GM23338 (cell line): Measurements from ENCODE around the gene ANXA3. TPM values are rescaled to one million over a fixed set of nuclear protein-coding genes. Genes with fewer than 3 reads are reported as not detected.

Experiments used
- ATAC-seq: fragments of 200-7000 bp; cut with Tn5 transposase; 3 replicates; pipeline ENCODE4 v1.9.1; 2020
- DNase-seq: peaks from one replicate; pipeline ENCODE4 v3.0.0-alpha.2; 2015; ENCODE audit warnings: low spot score
- H2AFZ ChIP-seq: fragments of 200-600 bp; sonication (generic); 2 replicates; pipeline ENCODE4 v1.8.0; 2016; ENCODE audit warnings: antibody characterized with exemption, mild to moderate bottlenecking, moderate library complexity
- H3F3A ChIP-seq: fragments of 200-600 bp; sonication (generic); replicated peaks from 2 replicates; pipeline ENCODE4 v1.8.0; 2017; ENCODE audit warnings: antibody characterized with exemption, mixed run types, low read depth
- H3K27ac ChIP-seq: fragments of 200-600 bp; sonication (generic); 2 replicates; pipeline ENCODE4 v1.6.1; 2016; ENCODE audit warnings: low read depth
- H3K27me3 ChIP-seq: fragments of 200-600 bp; sonication (generic); 2 replicates; pipeline ENCODE4 v1.8.0; 2016; ENCODE audit warnings: mild to moderate bottlenecking, mixed run types, moderate library complexity; ENCODE audit not compliant: insufficient read depth
- H3K36me3 ChIP-seq: fragments of 200-600 bp; sonication (generic); 2 replicates; pipeline ENCODE4 v1.8.0; 2016; ENCODE audit warnings: mild to moderate bottlenecking; ENCODE audit not compliant: insufficient read depth
- H3K4me1 ChIP-seq: fragments of 200-600 bp; sonication (generic); 2 replicates; pipeline ENCODE4 v1.8.0; 2016; ENCODE audit warnings: mild to moderate bottlenecking, moderate library complexity; ENCODE audit not compliant: insufficient read depth
- H3K4me2 ChIP-seq: fragments of 200-600 bp; sonication (generic); 2 replicates; pipeline ENCODE4 v1.7.1; 2017; ENCODE audit warnings: mixed run types
- H3K4me3 ChIP-seq: fragments of 200-600 bp; sonication (generic); 2 replicates; pipeline ENCODE4 v1.6.1; 2016; ENCODE audit warnings: mixed run types
- H3K79me2 ChIP-seq: fragments of 200-600 bp; sonication (generic); replicated peaks from 2 replicates; pipeline ENCODE4 v1.8.0; 2017; ENCODE audit warnings: mild to moderate bottlenecking; ENCODE audit not compliant: insufficient read depth
- H3K9me2 ChIP-seq: fragments of 200-600 bp; sonication (generic); 2 replicates; pipeline ENCODE4 v1.8.0; 2017; ENCODE audit not compliant: insufficient read depth
- H4K20me1 ChIP-seq: fragments of 200-600 bp; sonication (generic); replicated peaks from 2 replicates; pipeline ENCODE4 v1.8.0; 2017; ENCODE audit warnings: mild to moderate bottlenecking; ENCODE audit not compliant: insufficient read depth
- H3K27ac Mint-ChIP-seq: 2 replicates; pipeline ENCODE4 v1.8.0; 2020; ENCODE audit warnings: inconsistent platforms, mild to moderate bottlenecking, moderate library complexity, mixed read lengths
- H3K27me3 Mint-ChIP-seq: 3 replicates; pipeline ENCODE4 v1.8.0; 2022; ENCODE audit warnings: low read depth, mild to moderate bottlenecking, moderate library complexity, mixed read lengths, inconsistent platforms; ENCODE audit not compliant: insufficient read depth, poor library complexity
- H3K36me3 Mint-ChIP-seq: 3 replicates; pipeline ENCODE4 v1.8.0; 2021; ENCODE audit warnings: low read depth, mild to moderate bottlenecking, inconsistent platforms, moderate library complexity, mixed read lengths
- H3K4me1 Mint-ChIP-seq: 3 replicates; pipeline ENCODE4 v1.8.0; 2020; ENCODE audit warnings: mild to moderate bottlenecking, inconsistent platforms, mixed read lengths
- H3K4me3 Mint-ChIP-seq: 3 replicates; pipeline ENCODE4 v1.8.0; 2021; ENCODE audit warnings: moderate library complexity, mild to moderate bottlenecking, inconsistent platforms, mixed read lengths
- H3K9me3 Mint-ChIP-seq: 3 replicates; pipeline ENCODE4 v1.8.0; 2020; ENCODE audit warnings: moderate library complexity, mild to moderate bottlenecking, inconsistent platforms, mixed read lengths
- CREB1 ChIP-seq: fragments of 250-450 bp; sonication (Bioruptor Pico); IDR thresholded peaks from 2 replicates; pipeline ENCODE4 v1.5.0; 2020; ENCODE audit warnings: low read depth, mild to moderate bottlenecking, moderate library complexity
- CTCF ChIP-seq, 2 experiments: fragments of 200-600 bp in 1 of 2; sonication (generic) in 1 of 2; conservative IDR thresholded peaks; 2 replicates each; pipeline versions ENCODE4 v1.5.1 to v1.6.1; 2016 to 2017; ENCODE audit warnings: antibody characterized with exemption in 2 of 2, low read depth in 2 of 2, mild to moderate bottlenecking in 2 of 2, moderate library complexity in 1 of 2
- EZH2 ChIP-seq: fragments of 200-600 bp; sonication (generic); IDR thresholded peaks from one replicate; pipeline ENCODE4 v1.8.0; 2017; ENCODE audit warnings: antibody characterized with exemption, mild to moderate bottlenecking, low read depth; ENCODE audit not compliant: unreplicated experiment
- EZH2phosphoT487 ChIP-seq: fragments of 200-600 bp; sonication (generic); IDR thresholded peaks from one replicate; pipeline ENCODE4 v1.8.1; 2018; ENCODE audit warnings: antibody characterized with exemption; ENCODE audit not compliant: unreplicated experiment
- JUNB ChIP-seq: IDR thresholded peaks from one replicate; pipeline ENCODE4 v1.6.1; 2016; ENCODE audit warnings: antibody characterized with exemption; ENCODE audit not compliant: unreplicated experiment
- NANOG ChIP-seq: IDR thresholded peaks from 2 replicates; pipeline ENCODE4 v1.6.1; 2016; ENCODE audit warnings: antibody characterized with exemption, borderline replicate concordance
- ZNF114 ChIP-seq: fragments of 250-450 bp; sonication (Bioruptor Pico); IDR thresholded peaks from 2 replicates; pipeline ENCODE4 v1.5.0; 2020; ENCODE audit warnings: mild to moderate bottlenecking, moderate library complexity
- ZNF331 ChIP-seq: fragments of 250-450 bp; sonication (Bioruptor Pico); IDR thresholded peaks from 2 replicates; pipeline ENCODE4 v1.5.0; 2020; ENCODE audit warnings: low read depth, mild to moderate bottlenecking, moderate library complexity
- polyA plus RNA-seq: library from polyadenylated mRNA; unstranded; fragments of >200 nt; fragmentation: Nextera tagmentation; extraction: Ambion mirVana; gene quantifications from 2 replicates; pipeline ENCODE4 v1.2.1, GENCODE V29; 2016
- total RNA-seq: library from RNA; depleted of rRNA; stranded (reverse); fragments of >200 nt; shearing (Covaris generic); gene quantifications from 2 replicates; pipeline ENCODE4 v1.2.3, GENCODE V29; 2014
- TF ChIP-seq, protein P1 (sequence below): IDR thresholded peaks from 2 replicates; pipeline ENCODE4 v1.6.1; 2016; ENCODE audit warnings: antibody characterized with exemption
- TF ChIP-seq, protein P2 (sequence below): fragments of 250-450 bp; sonication (Bioruptor Pico); IDR thresholded peaks from 2 replicates; pipeline ENCODE4 v1.5.0; 2020; ENCODE audit warnings: mild to moderate bottlenecking, moderate library complexity
- TF ChIP-seq, protein P3 (sequence below): IDR thresholded peaks from one replicate; pipeline ENCODE4 v1.6.1; 2018; ENCODE audit warnings: antibody characterized with exemption; ENCODE audit not compliant: unreplicated experiment

The ANXA3 gene
- total and polyA plus RNA-seq, 2 experiments from 2014 or later = 20.3 to 31.5 TPM

DNA sequence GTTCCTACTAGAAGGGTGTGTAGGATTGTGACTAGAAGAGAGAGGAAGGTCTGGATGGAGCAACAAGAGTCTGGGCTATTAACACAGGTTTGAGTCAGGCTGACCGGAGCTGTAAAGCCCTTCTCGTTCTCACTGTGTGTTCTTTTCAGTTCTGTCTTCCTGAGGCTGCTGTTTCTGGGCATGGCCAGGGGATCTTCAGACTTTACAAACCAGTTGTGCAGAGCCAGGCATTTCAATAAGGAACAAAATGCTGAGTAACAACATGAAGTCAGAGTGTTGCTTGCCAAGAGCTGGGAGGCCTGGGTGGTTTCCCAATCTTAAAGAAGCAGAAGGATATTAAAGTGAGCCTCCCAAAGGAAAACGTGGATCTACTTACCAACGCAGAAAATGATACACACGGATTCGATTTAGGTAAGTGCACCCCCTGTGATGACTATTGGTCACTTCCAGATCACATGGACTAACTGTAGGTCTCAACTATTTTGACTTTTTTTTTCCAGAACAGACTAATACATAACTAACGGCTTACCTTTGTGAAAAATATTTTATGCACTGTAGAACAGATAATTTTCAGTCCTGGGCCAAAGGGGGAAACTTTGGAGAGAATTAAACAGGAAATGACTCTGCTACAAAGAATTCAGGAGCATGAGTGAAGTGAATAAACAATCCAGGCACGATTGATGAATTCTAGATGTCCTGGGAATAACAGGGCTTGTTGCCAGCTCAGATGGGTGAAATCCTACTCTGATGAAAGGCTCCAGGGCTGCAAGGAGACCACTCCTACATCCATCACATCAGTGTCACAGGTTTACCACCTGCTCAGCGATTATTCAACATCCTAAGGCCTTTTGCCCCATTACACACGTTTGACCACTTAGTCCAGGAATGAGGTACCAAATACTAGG is 94.5 kb downstream of the ANXA3 start:
- Histone ChIP-seq H3K79me2 (no peaks in the 10 kb centered on the region), H2AFZ (peak overlapping the region; percentile 91), H3F3A (no peaks in the 10 kb centered on the region), H3K27me3 (no peaks in the 10 kb centered on the region), H3K9me2 (no peaks in the 10 kb centered on the region; the same call in 1 of the 2 replicates), H3K36me3 (no peaks in the 10 kb centered on the region), H3K4me2 (no peak overlapping the region), H3K27ac (no peak overlapping the region), H3K4me1 (0 out of 2 replicates have a peak, but pooled peaks cover 9% of the 10 kb centered on the region), H3K4me3 (no peak overlapping the region), H4K20me1 (no peaks in the 10 kb centered on the region)
- Mint-ChIP-seq H3K4me3 (no peak overlapping the region), H3K36me3 (no peaks in the 10 kb centered on the region), H3K4me1 (peaks cover 7% of the 10 kb centered on the region; the same call in 2 of the 3 replicates), H3K27ac (peak overlapping the region; percentile 79; the same call in 1 of the 2 replicates), H3K9me3 (no peaks in the 10 kb centered on the region), H3K27me3 (peaks cover 2% of the 10 kb centered on the region)
- TF ChIP-seq NANOG (no peak), ZNF114 (CRISPR knock-in tag) (no peak), EZH2 (no peak), EZH2phosphoT487 (no peak), CTCF (conservative IDR thresholded peaks at IDR 0.05; ENCODE audit: low read depth in 2 of 2) (no peak), ZNF331 (CRISPR knock-in tag) (no peak), JUNB (no peak), CREB1 (CRISPR knock-in tag) (no peak)
- TF ChIP-seq, protein P1, sequence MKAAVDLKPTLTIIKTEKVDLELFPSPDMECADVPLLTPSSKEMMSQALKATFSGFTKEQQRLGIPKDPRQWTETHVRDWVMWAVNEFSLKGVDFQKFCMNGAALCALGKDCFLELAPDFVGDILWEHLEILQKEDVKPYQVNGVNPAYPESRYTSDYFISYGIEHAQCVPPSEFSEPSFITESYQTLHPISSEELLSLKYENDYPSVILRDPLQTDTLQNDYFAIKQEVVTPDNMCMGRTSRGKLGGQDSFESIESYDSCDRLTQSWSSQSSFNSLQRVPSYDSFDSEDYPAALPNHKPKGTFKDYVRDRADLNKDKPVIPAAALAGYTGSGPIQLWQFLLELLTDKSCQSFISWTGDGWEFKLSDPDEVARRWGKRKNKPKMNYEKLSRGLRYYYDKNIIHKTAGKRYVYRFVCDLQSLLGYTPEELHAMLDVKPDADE = no peak
- TF ChIP-seq, protein P2, sequence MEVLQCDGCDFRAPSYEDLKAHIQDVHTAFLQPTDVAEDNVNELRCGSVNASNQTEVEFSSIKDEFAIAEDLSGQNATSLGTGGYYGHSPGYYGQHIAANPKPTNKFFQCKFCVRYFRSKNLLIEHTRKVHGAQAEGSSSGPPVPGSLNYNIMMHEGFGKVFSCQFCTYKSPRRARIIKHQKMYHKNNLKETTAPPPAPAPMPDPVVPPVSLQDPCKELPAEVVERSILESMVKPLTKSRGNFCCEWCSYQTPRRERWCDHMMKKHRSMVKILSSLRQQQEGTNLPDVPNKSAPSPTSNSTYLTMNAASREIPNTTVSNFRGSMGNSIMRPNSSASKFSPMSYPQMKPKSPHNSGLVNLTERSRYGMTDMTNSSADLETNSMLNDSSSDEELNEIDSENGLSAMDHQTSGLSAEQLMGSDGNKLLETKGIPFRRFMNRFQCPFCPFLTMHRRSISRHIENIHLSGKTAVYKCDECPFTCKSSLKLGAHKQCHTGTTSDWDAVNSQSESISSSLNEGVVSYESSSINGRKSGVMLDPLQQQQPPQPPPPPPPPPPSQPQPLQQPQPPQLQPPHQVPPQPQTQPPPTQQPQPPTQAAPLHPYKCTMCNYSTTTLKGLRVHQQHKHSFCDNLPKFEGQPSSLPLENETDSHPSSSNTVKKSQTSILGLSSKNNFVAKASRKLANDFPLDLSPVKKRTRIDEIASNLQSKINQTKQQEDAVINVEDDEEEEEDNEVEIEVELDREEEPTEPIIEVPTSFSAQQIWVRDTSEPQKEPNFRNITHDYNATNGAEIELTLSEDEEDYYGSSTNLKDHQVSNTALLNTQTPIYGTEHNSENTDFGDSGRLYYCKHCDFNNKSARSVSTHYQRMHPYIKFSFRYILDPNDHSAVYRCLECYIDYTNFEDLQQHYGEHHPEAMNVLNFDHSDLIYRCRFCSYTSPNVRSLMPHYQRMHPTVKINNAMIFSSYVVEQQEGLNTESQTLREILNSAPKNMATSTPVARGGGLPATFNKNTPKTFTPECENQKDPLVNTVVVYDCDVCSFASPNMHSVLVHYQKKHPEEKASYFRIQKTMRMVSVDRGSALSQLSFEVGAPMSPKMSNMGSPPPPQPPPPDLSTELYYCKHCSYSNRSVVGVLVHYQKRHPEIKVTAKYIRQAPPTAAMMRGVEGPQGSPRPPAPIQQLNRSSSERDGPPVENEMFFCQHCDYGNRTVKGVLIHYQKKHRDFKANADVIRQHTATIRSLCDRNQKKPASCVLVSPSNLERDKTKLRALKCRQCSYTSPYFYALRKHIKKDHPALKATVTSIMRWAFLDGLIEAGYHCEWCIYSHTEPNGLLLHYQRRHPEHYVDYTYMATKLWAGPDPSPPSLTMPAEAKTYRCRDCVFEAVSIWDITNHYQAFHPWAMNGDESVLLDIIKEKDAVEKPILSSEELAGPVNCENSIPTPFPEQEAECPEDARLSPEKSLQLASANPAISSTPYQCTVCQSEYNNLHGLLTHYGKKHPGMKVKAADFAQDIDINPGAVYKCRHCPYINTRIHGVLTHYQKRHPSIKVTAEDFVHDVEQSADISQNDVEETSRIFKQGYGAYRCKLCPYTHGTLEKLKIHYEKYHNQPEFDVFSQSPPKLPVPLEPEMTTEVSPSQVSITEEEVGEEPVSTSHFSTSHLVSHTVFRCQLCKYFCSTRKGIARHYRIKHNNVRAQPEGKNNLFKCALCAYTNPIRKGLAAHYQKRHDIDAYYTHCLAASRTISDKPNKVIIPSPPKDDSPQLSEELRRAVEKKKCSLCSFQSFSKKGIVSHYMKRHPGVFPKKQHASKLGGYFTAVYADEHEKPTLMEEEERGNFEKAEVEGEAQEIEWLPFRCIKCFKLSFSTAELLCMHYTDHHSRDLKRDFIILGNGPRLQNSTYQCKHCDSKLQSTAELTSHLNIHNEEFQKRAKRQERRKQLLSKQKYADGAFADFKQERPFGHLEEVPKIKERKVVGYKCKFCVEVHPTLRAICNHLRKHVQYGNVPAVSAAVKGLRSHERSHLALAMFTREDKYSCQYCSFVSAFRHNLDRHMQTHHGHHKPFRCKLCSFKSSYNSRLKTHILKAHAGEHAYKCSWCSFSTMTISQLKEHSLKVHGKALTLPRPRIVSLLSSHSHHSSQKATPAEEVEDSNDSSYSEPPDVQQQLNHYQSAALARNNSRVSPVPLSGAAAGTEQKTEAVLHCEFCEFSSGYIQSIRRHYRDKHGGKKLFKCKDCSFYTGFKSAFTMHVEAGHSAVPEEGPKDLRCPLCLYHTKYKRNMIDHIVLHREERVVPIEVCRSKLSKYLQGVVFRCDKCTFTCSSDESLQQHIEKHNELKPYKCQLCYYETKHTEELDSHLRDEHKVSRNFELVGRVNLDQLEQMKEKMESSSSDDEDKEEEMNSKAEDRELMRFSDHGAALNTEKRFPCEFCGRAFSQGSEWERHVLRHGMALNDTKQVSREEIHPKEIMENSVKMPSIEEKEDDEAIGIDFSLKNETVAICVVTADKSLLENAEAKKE (CRISPR knock-in tag) = no peak
- TF ChIP-seq, protein P3, sequence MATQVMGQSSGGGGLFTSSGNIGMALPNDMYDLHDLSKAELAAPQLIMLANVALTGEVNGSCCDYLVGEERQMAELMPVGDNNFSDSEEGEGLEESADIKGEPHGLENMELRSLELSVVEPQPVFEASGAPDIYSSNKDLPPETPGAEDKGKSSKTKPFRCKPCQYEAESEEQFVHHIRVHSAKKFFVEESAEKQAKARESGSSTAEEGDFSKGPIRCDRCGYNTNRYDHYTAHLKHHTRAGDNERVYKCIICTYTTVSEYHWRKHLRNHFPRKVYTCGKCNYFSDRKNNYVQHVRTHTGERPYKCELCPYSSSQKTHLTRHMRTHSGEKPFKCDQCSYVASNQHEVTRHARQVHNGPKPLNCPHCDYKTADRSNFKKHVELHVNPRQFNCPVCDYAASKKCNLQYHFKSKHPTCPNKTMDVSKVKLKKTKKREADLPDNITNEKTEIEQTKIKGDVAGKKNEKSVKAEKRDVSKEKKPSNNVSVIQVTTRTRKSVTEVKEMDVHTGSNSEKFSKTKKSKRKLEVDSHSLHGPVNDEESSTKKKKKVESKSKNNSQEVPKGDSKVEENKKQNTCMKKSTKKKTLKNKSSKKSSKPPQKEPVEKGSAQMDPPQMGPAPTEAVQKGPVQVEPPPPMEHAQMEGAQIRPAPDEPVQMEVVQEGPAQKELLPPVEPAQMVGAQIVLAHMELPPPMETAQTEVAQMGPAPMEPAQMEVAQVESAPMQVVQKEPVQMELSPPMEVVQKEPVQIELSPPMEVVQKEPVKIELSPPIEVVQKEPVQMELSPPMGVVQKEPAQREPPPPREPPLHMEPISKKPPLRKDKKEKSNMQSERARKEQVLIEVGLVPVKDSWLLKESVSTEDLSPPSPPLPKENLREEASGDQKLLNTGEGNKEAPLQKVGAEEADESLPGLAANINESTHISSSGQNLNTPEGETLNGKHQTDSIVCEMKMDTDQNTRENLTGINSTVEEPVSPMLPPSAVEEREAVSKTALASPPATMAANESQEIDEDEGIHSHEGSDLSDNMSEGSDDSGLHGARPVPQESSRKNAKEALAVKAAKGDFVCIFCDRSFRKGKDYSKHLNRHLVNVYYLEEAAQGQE = no peak
- ATAC-seq (peak; percentile 37; the same call in 2 of the 3 replicates), DNase-seq (no peak)
